ENCODE results near the gene HIPK2.
A peak's percentile ranks its signal among the peaks of the same experiment; 100 is the strongest.

Gene HIPK2

DNA sequence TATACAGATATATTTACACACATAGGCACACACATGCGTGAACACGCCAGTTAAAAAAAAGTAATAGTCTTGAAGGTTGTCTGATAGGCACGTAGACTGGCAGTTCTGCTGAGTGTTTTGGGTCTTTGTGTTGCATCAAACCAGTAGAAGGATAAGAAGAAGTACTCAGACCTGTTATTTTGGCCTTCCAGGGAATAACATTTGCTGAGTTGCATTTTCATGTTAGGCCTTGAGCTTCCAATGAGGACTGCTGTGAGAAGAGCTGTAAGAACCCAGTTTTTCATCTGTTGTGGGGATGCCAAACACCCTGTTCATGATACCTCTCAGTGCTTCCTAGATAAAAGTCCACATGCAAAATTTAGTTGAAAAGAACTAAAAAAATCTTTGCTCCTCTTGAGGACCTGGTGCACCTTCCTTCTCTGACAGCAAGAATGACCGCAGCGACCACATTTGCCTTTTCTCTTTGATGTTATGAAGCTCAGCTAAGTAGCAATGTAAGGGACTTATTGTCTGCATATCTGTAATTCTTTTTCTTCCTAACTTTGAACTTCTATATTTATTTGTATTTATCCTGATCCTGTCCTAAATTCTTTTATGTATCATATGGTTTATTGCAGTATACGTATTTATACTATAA is 27.2 kb downstream of the HIPK2 start:
- no peak for DNase-seq

DNA sequence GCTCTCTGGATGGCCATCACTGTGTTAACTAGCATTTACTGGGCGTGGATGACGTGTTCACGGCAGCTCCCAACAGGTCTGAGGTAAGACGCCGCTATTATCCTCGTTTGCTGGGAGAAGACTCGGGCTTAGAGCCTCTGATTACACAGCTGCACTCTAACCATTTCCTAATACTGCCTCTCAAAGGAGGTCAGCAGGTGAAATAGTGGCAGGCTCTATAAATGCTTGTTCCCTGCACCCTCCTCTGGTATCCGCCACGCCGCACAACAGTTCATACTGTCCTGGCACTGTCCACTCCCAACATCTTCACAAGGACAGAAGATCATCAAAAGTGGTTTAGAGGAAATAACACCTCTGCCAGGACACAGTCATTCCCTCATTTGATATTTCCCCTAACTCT is 28.3 kb downstream of the HIPK2 start:
- DNase-seq, result no peak

DNA sequence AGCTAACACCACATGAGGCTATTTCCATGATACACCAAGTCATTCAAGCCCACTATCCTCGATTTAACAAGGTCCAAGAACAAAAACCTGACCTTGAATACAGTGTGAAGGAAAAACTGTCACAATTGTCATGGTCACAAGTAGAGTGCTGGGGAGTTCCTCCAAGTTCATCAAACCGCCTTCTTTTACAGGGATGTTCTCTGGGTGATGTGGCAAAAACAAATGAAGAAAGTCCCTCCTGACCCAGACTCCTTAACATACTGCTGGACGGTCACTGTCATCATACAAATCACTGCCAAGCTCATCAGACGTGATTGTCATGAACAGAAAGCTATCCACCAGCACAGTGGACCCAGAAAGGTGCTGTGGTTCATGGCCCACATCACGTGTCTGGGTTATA is 28.9 kb downstream of the HIPK2 start:
- no peak for DNase-seq

DNA sequence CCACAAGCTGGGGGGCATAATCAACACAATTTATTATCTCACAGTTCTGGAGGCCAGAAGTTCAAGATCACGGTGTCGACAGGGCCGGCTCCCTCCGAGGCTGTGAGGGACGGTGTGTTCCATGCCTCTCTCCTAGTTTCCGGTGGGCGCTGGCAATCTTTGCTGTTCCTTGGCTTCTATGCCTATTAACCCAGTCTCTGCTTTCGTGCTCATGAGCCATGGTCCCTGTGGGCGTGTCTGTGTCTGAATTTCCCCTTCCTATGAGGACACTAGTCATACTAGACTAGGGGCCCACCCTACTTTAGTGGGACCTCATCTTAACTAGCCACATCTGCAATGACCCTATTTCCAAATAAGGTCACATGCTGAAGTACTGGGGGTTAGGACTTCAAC is 29.4 kb downstream of the HIPK2 start:
- DNase-seq, result no peak

GRCh38 chr7:139747662-139748372 is 30.0 kb downstream of the HIPK2 start:
- no peak for DNase-seq

DNA sequence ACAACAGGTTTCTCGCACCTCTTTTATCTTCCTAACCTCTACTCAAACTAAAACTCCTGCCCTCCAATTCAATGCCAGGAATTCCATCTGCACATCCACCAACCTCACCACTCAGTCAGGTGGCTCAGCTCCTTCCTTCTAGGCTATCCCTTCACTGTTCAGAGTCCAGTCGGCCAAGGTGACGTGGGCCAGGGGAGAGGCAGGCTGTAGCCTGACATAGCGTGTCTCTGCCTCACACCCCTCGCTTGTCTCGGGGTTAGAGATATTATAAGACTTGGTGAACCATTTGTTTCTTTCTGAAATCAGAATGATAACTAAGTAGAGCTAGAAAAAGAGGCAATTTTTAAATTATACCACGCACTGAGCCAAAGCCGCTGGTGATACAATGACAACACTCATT is 31.1 kb downstream of the HIPK2 start:
- no peak for DNase-seq

- DNase-seq, result no peak
Observed at GRCh38 chr7:139745678-139746143, 32.1 kb downstream of the HIPK2 start.

DNA sequence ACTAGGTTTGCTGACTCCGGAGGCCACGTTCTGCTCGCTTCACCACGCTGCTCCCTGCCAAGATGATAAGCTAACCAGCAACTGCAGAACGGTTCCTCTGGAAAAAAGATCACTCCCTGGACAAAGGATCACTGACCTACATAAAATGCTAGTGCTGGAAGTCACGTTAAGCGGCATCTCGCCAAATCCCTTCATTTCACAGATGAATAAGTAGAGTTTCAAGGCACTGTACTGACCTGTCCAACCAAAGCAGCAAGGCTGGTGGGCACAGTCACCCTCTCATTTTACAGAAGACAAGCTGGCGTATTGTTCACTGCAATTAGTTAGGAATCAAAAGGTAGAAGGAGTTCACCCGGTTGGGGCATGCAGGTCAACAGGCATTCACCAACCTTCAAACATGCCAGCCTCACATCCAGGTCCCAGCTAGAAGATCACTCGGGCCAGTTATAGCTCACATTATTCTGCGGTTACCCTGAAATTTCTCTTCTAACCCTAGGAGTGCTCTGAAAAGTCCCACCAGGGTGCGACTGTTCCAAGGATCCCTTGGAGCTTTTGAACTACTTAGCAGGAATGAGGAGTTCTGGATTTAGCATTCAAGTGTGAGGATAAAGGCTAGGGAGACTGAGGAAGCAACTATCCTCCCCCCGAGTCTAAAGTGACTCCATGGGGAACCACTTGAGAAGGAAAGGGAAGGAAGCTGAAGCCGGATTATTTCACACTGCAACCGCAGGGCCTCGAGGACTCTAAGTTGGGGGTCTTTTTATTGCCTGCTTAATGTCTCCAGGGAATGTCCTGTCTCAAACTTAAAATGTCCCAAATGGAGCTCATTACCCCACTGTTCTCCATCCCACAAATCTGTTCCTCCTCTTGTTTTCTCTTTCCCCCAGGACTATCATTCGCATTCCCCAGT is 32.8 kb downstream of the HIPK2 start:
- no peak for DNase-seq

DNA sequence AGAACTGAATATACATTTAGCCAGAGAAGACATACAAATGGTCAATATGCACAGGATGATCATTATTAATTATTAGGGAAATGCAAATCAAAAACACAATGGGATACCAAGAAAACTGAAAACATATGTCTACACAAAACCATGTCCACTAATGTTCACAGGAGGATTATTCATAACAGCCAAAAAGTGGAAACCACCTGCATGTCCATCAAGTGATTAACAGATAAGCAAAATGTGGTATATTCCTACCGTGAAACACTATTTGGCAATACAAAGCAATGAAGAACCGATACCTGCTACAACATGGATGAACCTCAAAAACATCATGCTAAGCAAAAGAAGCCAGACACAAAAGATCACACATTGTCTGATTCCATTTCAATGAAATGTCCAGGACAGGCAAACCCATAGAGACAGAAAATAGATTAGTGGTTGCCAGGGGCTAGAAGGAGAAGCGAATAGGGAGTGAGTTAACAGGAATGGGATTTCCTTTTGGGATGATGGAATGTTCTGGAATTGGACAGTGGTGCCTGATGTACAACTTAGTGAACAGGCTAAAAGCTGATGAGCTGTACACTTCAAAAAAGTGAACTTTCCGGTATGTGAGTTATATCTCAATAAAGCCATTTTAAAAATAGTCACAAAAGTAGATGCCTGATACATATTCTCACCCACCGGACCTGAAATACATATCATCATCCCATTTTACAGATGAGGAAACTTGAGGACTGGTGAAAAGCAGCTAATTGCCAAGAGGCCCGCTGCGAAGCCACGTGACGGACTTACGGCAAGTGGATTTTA is 33.6 kb downstream of the HIPK2 start:
- DNase-seq, result no peak

DNA sequence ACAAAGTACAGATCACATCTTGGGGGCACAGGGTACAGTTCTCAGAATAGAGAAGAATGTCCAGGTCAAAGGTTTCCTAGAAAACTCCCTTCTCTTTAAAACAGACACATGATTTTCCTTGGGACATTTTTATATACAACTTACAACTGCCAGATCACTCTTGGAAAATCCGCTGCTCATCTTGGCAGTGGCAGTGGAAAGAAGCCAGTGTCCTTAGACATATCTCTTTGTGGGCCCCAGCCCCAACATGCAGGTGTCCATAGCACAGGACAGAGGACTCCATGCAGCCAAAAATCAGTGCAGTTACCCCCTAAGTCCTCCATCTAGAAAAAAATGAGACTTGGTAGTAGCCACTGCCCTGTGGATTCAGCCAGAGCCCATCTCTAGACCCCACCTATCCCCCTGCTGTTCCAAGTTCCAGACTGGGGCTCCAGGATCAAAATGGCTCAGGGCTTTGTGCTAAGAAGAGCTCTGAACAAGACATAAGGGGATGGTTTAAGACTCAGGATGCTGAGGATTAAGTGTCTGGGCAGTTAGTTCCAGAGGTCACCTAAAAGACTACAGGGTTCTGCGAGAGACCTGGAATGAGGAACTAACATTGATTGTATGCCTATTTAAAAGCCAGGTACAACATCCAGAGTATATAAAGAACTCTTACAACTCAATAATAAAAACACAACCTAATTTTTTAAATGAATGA is 34.4 kb downstream of the HIPK2 start:
- no peak for DNase-seq

- no peak for DNase-seq
Observed at GRCh38 chr7:139741789-139742344, 35.9 kb downstream of the HIPK2 start.

- DNase-seq, result no peak
Observed at GRCh38 chr7:139741239-139741638, 36.6 kb downstream of the HIPK2 start.

- peak; percentile 50 for DNase-seq
Observed at GRCh38 chr7:139739863-139740597, 37.8 kb downstream of the HIPK2 start.

DNA sequence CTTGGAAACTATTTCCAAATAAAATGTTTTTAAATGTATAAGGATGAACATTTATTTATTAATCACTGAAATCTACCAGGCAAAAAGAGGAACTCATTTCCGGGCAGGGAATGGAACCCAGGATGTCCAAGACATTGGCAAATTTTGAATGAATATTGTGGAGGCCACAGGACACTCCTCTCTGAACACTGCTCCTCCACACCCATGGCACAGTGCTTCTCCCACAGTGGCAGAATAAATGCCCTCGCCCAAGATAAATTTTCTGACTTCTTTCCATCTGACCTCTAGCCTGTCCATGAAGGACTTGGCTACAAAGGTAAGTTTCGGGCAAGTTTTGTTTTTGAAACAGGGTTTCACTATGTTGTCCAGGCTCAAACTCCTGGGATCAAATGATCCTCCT is 39.0 kb downstream of the HIPK2 start:
- DNase-seq, result no peak

GRCh38 chr7:139738101-139738489 is 39.7 kb downstream of the HIPK2 start:
- no peak for DNase-seq

GRCh38 chr7:139737221-139738100 is 40.3 kb downstream of the HIPK2 start:
- no peak for DNase-seq

GRCh38 chr7:139735912-139736595 is 41.7 kb downstream of the HIPK2 start:
- DNase-seq, result no peak

DNA sequence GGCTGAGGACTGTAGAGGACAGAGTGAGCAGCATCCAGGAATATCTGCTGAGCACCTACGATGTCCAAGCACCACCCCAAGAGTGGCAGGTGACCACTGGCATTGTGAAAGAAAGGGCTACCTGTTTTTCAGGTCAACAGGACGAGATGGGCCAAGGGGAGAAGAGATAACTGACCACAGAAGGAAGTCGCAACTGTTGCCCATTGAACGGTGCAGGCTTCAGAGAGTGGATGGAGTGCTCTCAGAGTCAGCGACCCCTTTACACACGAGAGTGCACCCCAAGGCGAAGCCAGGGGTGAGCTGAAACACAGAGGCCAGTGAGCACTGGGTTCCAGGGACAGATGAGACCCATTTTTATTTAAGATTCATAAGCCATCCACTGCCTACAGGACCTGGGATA is 42.3 kb downstream of the HIPK2 start:
- DNase-seq, result no peak

GRCh38 chr7:139734395-139734794 is 43.4 kb downstream of the HIPK2 start:
- DNase-seq, result no peak

Data from NCI-H1105 (cell line).